ENCODE results near the gene NUDCD2. TPM values are rescaled to one million over a fixed set of nuclear protein-coding genes. Genes with fewer than 3 reads are reported as not detected.

NUDCD2 gene
- polyA plus RNA-seq (2014; cell fraction: cytosol; rRNA removed) = 31.3 and 36.0 TPM in 2 replicates
- polyA plus RNA-seq (2014; cell fraction: nucleus; rRNA removed) = 31.5 and 31.6 TPM in 2 replicates

- DNase-seq (ENCODE audit: low spot score) = peak; percentile 99
These were observed at the start of gene NUDCD2 for GRCh38 chr5:163459819-163460561. TSS of gene NUDCD2 (minus strand) at chr5:163460102. CDS start at chr5:163460050, 52 bp downstream.

GRCh38 chr5:163509291-163509951 lies 49.5 kb upstream of the NUDCD2 start:
- no peak for DNase-seq (ENCODE audit: low spot score)

- DNase-seq (ENCODE audit: low spot score) = no peak
These were observed 48.9 kb upstream of the NUDCD2 start for GRCh38 chr5:163508753-163509152.

GRCh38 chr5:163506726-163507125 lies 46.8 kb upstream of the NUDCD2 start:
- DNase-seq (ENCODE audit: low spot score) = no peak

GRCh38 chr5:163506095-163506457 lies 46.2 kb upstream of the NUDCD2 start:
- no peak for DNase-seq (ENCODE audit: low spot score)

GRCh38 chr5:163505368-163506094 lies 45.6 kb upstream of the NUDCD2 start, which contains the start of gene MAT2B:
TSS of gene MAT2B (plus strand) at chr5:163505619. CDS start at chr5:163505687, 68 bp downstream.
- DNase-seq (ENCODE audit: low spot score) = peak; percentile 96

- DNase-seq (ENCODE audit: low spot score) = no peak
These were observed 45.1 kb upstream of the NUDCD2 start for GRCh38 chr5:163505049-163505367.

- DNase-seq (ENCODE audit: low spot score) = peak; percentile 54
These were observed 44.4 kb upstream of the NUDCD2 start for GRCh38 chr5:163504079-163504931.

- peak; percentile 79 for DNase-seq (ENCODE audit: low spot score)
These were observed 43.5 kb upstream of the NUDCD2 start for GRCh38 chr5:163503106-163504078.

GRCh38 chr5:163502521-163502920 lies 42.6 kb upstream of the NUDCD2 start:
- DNase-seq (ENCODE audit: low spot score) = no peak

GRCh38 chr5:163498886-163499285 lies 39.0 kb upstream of the NUDCD2 start:
- DNase-seq (ENCODE audit: low spot score) = no peak

- no peak for DNase-seq (ENCODE audit: low spot score)
These were observed 37.4 kb upstream of the NUDCD2 start for GRCh38 chr5:163497315-163497714.

- DNase-seq (ENCODE audit: low spot score) = no peak
These were observed 36.4 kb upstream of the NUDCD2 start for GRCh38 chr5:163496286-163496685.

GRCh38 chr5:163489745-163490075 lies 29.8 kb upstream of the NUDCD2 start:
- no peak for DNase-seq (ENCODE audit: low spot score)

- DNase-seq (ENCODE audit: low spot score) = peak; percentile 9
These were observed 29.3 kb upstream of the NUDCD2 start for GRCh38 chr5:163489055-163489744.

GRCh38 chr5:163478982-163479271 lies 19.0 kb upstream of the NUDCD2 start:
- no peak for DNase-seq (ENCODE audit: low spot score)

GRCh38 chr5:163478126-163478981 lies 18.5 kb upstream of the NUDCD2 start:
- DNase-seq (ENCODE audit: low spot score) = no peak

GRCh38 chr5:163475411-163475810 lies 15.5 kb upstream of the NUDCD2 start:
- DNase-seq (ENCODE audit: low spot score) = no peak

- no peak for DNase-seq (ENCODE audit: low spot score)
These were observed 13.8 kb upstream of the NUDCD2 start for GRCh38 chr5:163473635-163474243.
